GM12891 (cell line): Measurements from ENCODE around the gene FMOD.

Source experiments
- POLR2A ChIP-seq: IDR thresholded peaks from 2 replicates; pipeline ENCODE4 v1.6.1; 2011; ENCODE audit warnings: low read depth, low read length, control low read depth
- POLR2AphosphoS5 ChIP-seq: IDR thresholded peaks from 2 replicates; pipeline ENCODE4 v1.6.1; 2011; ENCODE audit warnings: low read depth, low read length, control low read depth
- POU2F2 ChIP-seq: IDR thresholded peaks from 2 replicates; pipeline ENCODE4 v1.6.1; 2011; ENCODE audit warnings: low read depth, mild to moderate bottlenecking, control low read depth, low read length, moderate library complexity
- SPI1 ChIP-seq: IDR thresholded peaks from 2 replicates; pipeline ENCODE4 v1.6.1; 2011; ENCODE audit warnings: low read depth, low read length, control low read depth
- TAF1 ChIP-seq: IDR thresholded peaks from 2 replicates; pipeline ENCODE4 v1.6.1; 2011; ENCODE audit warnings: low read depth, low read length, control low read depth

- TF ChIP-seq POLR2A (no peak; the same call in 1 of the 2 replicates), TAF1 (no peak), POLR2AphosphoS5 (no peak; the same call in 1 of the 2 replicates), SPI1 (no peak), POU2F2 (no peak)
Measured at GRCh38 chr1:203306089-203306964, 44.6 kb downstream of the FMOD start.
